Trophoblast cell (in vitro differentiated cells and primary cell): ENCODE measurements around the gene TFRC.

Experiments used
- DNase-seq, 2 donors: peaks; one replicate each; pipeline ENCODE4 v3.0.0-alpha.2; 2016
- H2AFZ ChIP-seq: 2 replicates; pipeline ENCODE4 v1.6.1; 2013; ENCODE audit warnings: low read length, moderate library complexity, mild to moderate bottlenecking; ENCODE audit not compliant: insufficient read depth, poor library complexity
- H2AK5ac ChIP-seq: 2 replicates; pipeline ENCODE4 v1.6.1; 2013; ENCODE audit warnings: mild to moderate bottlenecking, low read length
- H2BK120ac ChIP-seq: 2 replicates; pipeline ENCODE4 v1.6.1; 2013; ENCODE audit warnings: low read length, mild to moderate bottlenecking, moderate library complexity; ENCODE audit not compliant: insufficient read depth, poor library complexity
- H2BK12ac ChIP-seq: 2 replicates; pipeline ENCODE4 v1.6.1; 2013; ENCODE audit warnings: mild to moderate bottlenecking, low read length, moderate library complexity
- H2BK5ac ChIP-seq: 2 replicates; pipeline ENCODE4 v1.6.1; 2013; ENCODE audit warnings: low read length, low read depth, moderate library complexity, mild to moderate bottlenecking; ENCODE audit not compliant: poor library complexity
- H3K14ac ChIP-seq: 2 replicates; pipeline ENCODE4 v1.6.1; 2013; ENCODE audit warnings: mild to moderate bottlenecking, low read length
- H3K18ac ChIP-seq: 2 replicates; pipeline ENCODE4 v1.6.1; 2013; ENCODE audit warnings: mild to moderate bottlenecking, low read length
- H3K23ac ChIP-seq: 2 replicates; pipeline ENCODE4 v1.6.1; 2013; ENCODE audit warnings: low read length
- H3K27ac ChIP-seq: 2 replicates; pipeline ENCODE4 v1.5.1; 2013; ENCODE audit warnings: low read depth, mild to moderate bottlenecking, inconsistent platforms, low read length, moderate library complexity
- H3K27me3 ChIP-seq: 2 replicates; pipeline ENCODE4 v1.6.1; 2013; ENCODE audit warnings: inconsistent platforms, mild to moderate bottlenecking, low read length, moderate library complexity; ENCODE audit not compliant: insufficient read depth
- H3K36me3 ChIP-seq, 2 experiments: 1 replicate in 1 of 2; 2 replicates in 1 of 2; pipeline ENCODE4 v1.6.1; 2013; ENCODE audit warnings: low read length in 2 of 2, mild to moderate bottlenecking in 2 of 2, moderate library complexity in 1 of 2; ENCODE audit not compliant: insufficient read depth in 2 of 2, control insufficient read depth in 1 of 2
- H3K4ac ChIP-seq: 2 replicates; pipeline ENCODE4 v1.6.1; 2013; ENCODE audit warnings: low read depth, mild to moderate bottlenecking, low read length, moderate library complexity
- H3K4me1 ChIP-seq, 2 experiments: 1 replicate in 1 of 2; 2 replicates in 1 of 2; pipeline ENCODE4 v1.6.1; 2013; ENCODE audit warnings: low read length in 2 of 2, mild to moderate bottlenecking in 2 of 2, moderate library complexity in 1 of 2; ENCODE audit not compliant: insufficient read depth in 2 of 2, control insufficient read depth in 1 of 2
- H3K4me2 ChIP-seq: 2 replicates; pipeline ENCODE4 v1.6.1; 2013; ENCODE audit warnings: inconsistent platforms, mild to moderate bottlenecking, low read length, moderate library complexity
- H3K4me3 ChIP-seq: 2 replicates; pipeline ENCODE4 v1.5.1; 2013; ENCODE audit warnings: mild to moderate bottlenecking, low read depth, low read length, inconsistent platforms
- H3K79me1 ChIP-seq: one replicate; pipeline ENCODE4 v1.6.1; 2013; ENCODE audit warnings: low read length
- H3K79me2 ChIP-seq: 2 replicates; pipeline ENCODE4 v1.6.1; 2013; ENCODE audit warnings: low read length, mild to moderate bottlenecking; ENCODE audit not compliant: control insufficient read depth, insufficient read depth, poor library complexity
- H3K9ac ChIP-seq: 2 replicates; pipeline ENCODE4 v1.6.1; 2013; ENCODE audit warnings: mild to moderate bottlenecking, low read length
- H3K9me3 ChIP-seq: 2 replicates; pipeline ENCODE4 v1.6.1; 2013; ENCODE audit warnings: low read depth, mild to moderate bottlenecking, control low read depth, inconsistent platforms, low read length; ENCODE audit not compliant: insufficient read depth
- H4K12ac ChIP-seq: 2 replicates; pipeline ENCODE4 v1.6.1; 2013; ENCODE audit warnings: low read depth, mild to moderate bottlenecking, low read length, moderate library complexity
- H4K8ac ChIP-seq: 2 replicates; pipeline ENCODE4 v1.6.1; 2013; ENCODE audit warnings: low read depth, mild to moderate bottlenecking, low read length, moderate library complexity
- H4K91ac ChIP-seq: one replicate; pipeline ENCODE4 v1.6.1; 2013; ENCODE audit warnings: low read depth, mild to moderate bottlenecking, low read length, moderate library complexity
- WGBS: extraction: QIAGEN DNeasy Blood & Tissue Kit; methylation state at CpG from one replicate; pipeline ENCODE4 v1.1.7; 2013; ENCODE audit warnings: missing lambda C conversion rate; ENCODE audit not compliant: insufficient read length, insufficient coverage; ENCODE audit errors: extremely low coverage; 5-methylcytosine and 5-hydroxymethylcytosine counted together

The TFRC gene

DNA sequence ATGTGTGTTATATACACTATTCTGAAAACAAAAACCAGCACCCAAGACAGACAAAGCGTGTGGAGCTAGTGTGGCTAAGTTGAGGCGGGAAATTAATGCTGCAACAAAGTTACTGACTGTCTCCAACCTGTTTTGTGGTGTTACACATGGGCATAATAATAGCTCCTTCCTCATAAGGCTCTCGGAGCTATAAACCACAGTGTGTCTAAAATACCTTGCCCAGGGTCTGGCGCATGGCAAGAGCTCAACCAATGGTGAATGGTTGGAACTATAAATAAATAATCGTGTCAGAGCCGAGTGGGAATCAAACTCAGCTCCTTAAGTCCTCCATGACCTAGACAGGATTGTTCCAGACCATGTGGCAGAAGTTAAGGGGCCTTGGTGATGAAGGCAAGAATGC, 35.9 kb upstream of the TFRC start:
- H2AFZ ChIP-seq = no peak overlapping the region
- H3K79me1 ChIP-seq = peaks cover 10% of the 10 kb centered on the region
- no peaks in the 10 kb centered on the region for H3K79me2 ChIP-seq
- H3K27ac ChIP-seq = no peak overlapping the region
- peaks cover 6 to 10% of the 10 kb centered on the region in 2 experiments for H3K4me1 ChIP-seq
- no peaks in the 10 kb centered on the region for H3K36me3 ChIP-seq
- H2AK5ac ChIP-seq = no peak overlapping the region
- H3K4ac ChIP-seq = no peak overlapping the region
- H3K18ac ChIP-seq = no peak overlapping the region
- H3K4me3 ChIP-seq = no peak overlapping the region
- WGBS = no CpG with 5 or more reads among the region's 6 CpGs
- no peak overlapping the region for H3K9ac ChIP-seq
- H4K12ac ChIP-seq = no peak overlapping the region
- no peaks in the 10 kb centered on the region for H3K27me3 ChIP-seq
- DNase-seq = no peak
- H2BK5ac ChIP-seq = no peak overlapping the region
- no peak overlapping the region for H3K14ac ChIP-seq
- H4K91ac ChIP-seq = no peak overlapping the region
- H3K9me3 ChIP-seq = no peaks in the 10 kb centered on the region
- H3K23ac ChIP-seq = no peak overlapping the region
- no peak overlapping the region for H2BK120ac ChIP-seq
- H4K8ac ChIP-seq = no peak overlapping the region
- no peak overlapping the region for H2BK12ac ChIP-seq
- no peak overlapping the region for H3K4me2 ChIP-seq

DNA sequence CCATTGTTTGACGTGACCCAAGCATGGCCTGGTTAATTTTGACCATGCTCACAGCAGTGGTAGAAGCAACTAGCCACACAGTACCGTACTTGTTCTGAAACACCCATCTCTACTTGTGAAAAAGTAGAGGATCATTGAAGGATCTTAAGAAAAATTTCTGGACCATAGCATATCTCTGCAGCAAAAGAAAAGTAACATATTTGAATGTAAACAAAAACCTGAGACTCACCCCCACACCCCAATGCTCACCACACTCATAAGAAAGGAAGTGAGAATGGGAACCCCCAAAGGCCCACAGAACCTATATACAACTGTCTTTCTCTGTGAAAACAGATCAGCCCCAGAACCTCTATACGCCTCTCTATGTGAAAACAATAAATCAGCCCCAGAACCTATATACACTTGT, 33.8 kb upstream of the TFRC start:
- no peak overlapping the region for H2BK5ac ChIP-seq
- no peak overlapping the region for H2BK12ac ChIP-seq
- H3K18ac ChIP-seq = no peak overlapping the region
- H3K27ac ChIP-seq = no peak overlapping the region
- H3K9ac ChIP-seq = no peak overlapping the region
- no peak for DNase-seq
- no peaks in the 10 kb centered on the region for H3K36me3 ChIP-seq
- H4K91ac ChIP-seq = no peak overlapping the region
- no peak overlapping the region for H2AK5ac ChIP-seq
- no peak overlapping the region for H4K12ac ChIP-seq
- H3K4me3 ChIP-seq = no peak overlapping the region
- WGBS = no CpG with 5 or more reads among the region's 3 CpGs
- H3K4me1 ChIP-seq = peaks cover 0 to under 1% of the 10 kb centered on the region in 2 experiments
- no peak overlapping the region for H3K14ac ChIP-seq
- H2BK120ac ChIP-seq = no peak overlapping the region
- no peak overlapping the region for H3K23ac ChIP-seq
- H3K4ac ChIP-seq = no peak overlapping the region
- H3K9me3 ChIP-seq = no peaks in the 10 kb centered on the region
- no peak overlapping the region for H2AFZ ChIP-seq
- H3K27me3 ChIP-seq = no peaks in the 10 kb centered on the region
- no peak overlapping the region for H3K4me2 ChIP-seq
- H3K79me2 ChIP-seq = no peaks in the 10 kb centered on the region
- H3K79me1 ChIP-seq = no peaks in the 10 kb centered on the region
- no peak overlapping the region for H4K8ac ChIP-seq

DNA sequence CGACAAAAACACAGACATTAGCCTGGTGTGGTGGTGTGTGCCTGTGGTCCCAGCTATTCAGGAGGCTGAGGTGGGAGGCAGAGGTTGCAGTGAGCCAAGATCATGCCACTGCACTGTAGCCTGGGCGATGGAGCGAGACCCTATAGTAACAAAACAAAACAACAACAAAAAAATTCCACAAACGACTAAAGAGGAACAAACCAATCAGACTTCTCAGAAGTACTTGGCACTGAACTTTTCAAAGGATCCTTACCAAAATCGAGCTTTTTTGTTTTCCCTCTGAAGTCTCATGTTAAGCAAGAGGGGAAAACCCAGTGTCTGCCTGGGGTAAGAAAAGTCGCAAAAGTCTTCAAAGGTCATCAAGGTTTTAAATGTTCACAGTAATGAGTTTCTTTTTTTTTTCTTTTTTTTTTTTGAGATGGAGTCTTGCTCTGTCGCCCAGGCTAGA, 30.1 kb upstream of the TFRC start:
- Histone ChIP-seq H2AK5ac (no peak overlapping the region), H3K79me1 (peaks cover 2% of the 10 kb centered on the region), H3K18ac (no peak overlapping the region), H2BK5ac (no peak overlapping the region), H3K14ac (no peak overlapping the region), H3K79me2 (no peaks in the 10 kb centered on the region), H3K27me3 (no peaks in the 10 kb centered on the region), H3K9ac (no peak overlapping the region), H4K91ac (no peak overlapping the region), H3K4ac (no peak overlapping the region), H2BK12ac (no peak overlapping the region), H3K27ac (no peak overlapping the region), H2AFZ (no peak overlapping the region), H3K36me3 (no peaks in the 10 kb centered on the region), H4K12ac (no peak overlapping the region), H3K4me3 (no peak overlapping the region), H3K9me3 (no peaks in the 10 kb centered on the region), H4K8ac (no peak overlapping the region), H2BK120ac (no peak overlapping the region), H3K23ac (no peak overlapping the region), H3K4me2 (no peak overlapping the region), H3K4me1 (peaks cover 4 to 15% of the 10 kb centered on the region in 2 experiments)
- peak in 1 of 2 donors; percentile 79 for DNase-seq
- WGBS = no CpG with 5 or more reads among the region's 7 CpGs

DNA sequence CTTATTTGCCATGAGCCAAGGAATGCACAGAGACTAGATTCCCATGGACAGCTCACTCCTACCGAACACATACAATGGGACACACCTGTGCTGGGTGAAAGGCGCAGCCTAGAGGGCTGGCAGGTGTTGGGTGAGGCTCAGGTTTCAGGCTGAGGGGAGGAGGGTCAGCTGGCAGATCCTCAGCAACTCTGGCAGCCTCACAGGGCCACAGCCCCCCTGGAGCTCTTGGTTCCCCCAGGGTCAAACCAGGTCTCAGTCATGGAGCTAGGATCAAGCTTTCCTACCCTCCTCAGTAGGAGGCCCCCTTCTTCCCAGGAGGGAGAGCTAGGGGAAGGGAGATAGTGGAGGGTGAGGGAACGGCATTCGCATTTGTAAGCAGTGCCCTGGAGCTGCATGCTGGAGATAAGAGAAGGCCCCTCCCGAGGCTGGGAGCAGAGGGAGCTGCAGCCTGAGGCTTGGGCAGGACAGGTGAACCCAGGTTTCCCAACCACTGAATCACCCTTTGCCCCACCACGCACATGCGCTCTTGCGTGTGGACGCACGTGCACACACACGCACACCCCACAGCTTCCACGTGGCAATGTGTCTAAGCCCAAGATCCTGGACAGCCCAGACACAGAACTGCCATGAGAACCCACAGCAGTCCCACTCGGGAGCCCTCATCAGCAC, 26.3 kb upstream of the TFRC start:
- Histone ChIP-seq H4K8ac (no peak overlapping the region), H4K12ac (no peak overlapping the region), H4K91ac (no peak overlapping the region), H2BK5ac (no peak overlapping the region), H3K9ac (no peak overlapping the region), H3K4me2 (no peak overlapping the region), H3K79me1 (peaks cover 2% of the 10 kb centered on the region), H2BK12ac (peak overlapping the region; percentile 65), H3K23ac (peak overlapping the region; percentile 82), H3K36me3 (no peaks in the 10 kb centered on the region), H3K79me2 (no peaks in the 10 kb centered on the region), H3K18ac (no peak overlapping the region), H2BK120ac (peak overlapping the region; percentile 55), H3K4ac (no peak overlapping the region), H3K27me3 (no peaks in the 10 kb centered on the region), H3K14ac (no peak overlapping the region), H3K4me3 (no peak overlapping the region), H3K4me1 (peaks cover 4 to 15% of the 10 kb centered on the region in 2 experiments), H2AFZ (no peak overlapping the region), H3K27ac (peak overlapping the region; percentile 39), H3K9me3 (no peaks in the 10 kb centered on the region), H2AK5ac (no peak overlapping the region)
- no CpG with 5 or more reads among the region's 13 CpGs for WGBS
- peak; percentile 96 to 98 for DNase-seq
